Measurements from ENCODE around the gene ACO2.
"Not testable (repeated sequence)": the region's sequence is repeated elsewhere in the genome, so short reads cannot be mapped to it uniquely, and the experiment has no call there.

ACO2 gene

GRCh38 chr22:41468381-41469217 lies at the start of gene ACO2, which contains the start of gene PHF5A:
Gene ACO2 (plus strand): TSS chr22:41469117. CDS start chr22:41469147, 30 bp downstream.
Gene PHF5A (minus strand): TSS chr22:41468692. CDS start chr22:41468653, 39 bp downstream.
- Histone ChIP-seq H3K4me3 (ENCODE audit: low read length) (peak within 1 kb of the TSS; percentile 83), H3K27me3 (ENCODE audit: control insufficient read depth, insufficient read depth, low read length) (no peaks in the 10 kb centered on the region), H3K9me3 (ENCODE audit: control insufficient read depth, low read length) (no peaks in the 10 kb centered on the region), H3K9ac (ENCODE audit: low read length) (peak within 1 kb of the TSS; percentile 94), H3K36me3 (ENCODE audit: control insufficient read depth, insufficient read depth, low read length) (no peaks in the 10 kb centered on the region), H3K4me1 (ENCODE audit: control insufficient read depth, insufficient read depth, low read length) (peaks cover 27% of the 10 kb centered on the region)

- Histone ChIP-seq H3K27me3 (ENCODE audit: control insufficient read depth, insufficient read depth, low read length) (no peaks in the 10 kb centered on the region), H3K9ac (ENCODE audit: low read length) (no peak overlapping the region), H3K36me3 (ENCODE audit: control insufficient read depth, insufficient read depth, low read length) (no peaks in the 10 kb centered on the region), H3K4me3 (ENCODE audit: low read length) (no peak overlapping the region), H3K4me1 (ENCODE audit: control insufficient read depth, insufficient read depth, low read length) (no peaks in the 10 kb centered on the region), H3K9me3 (ENCODE audit: control insufficient read depth, low read length) (no peaks in the 10 kb centered on the region)
Measured at GRCh38 chr22:41425660-41426365, 43.1 kb upstream of the ACO2 start.

- Histone ChIP-seq H3K27me3 (ENCODE audit: control insufficient read depth, insufficient read depth, low read length) (no peaks in the 10 kb centered on the region), H3K4me1 (ENCODE audit: control insufficient read depth, insufficient read depth, low read length) (no peaks in the 10 kb centered on the region), H3K9ac (ENCODE audit: low read length) (no peak overlapping the region), H3K4me3 (ENCODE audit: low read length) (no peak overlapping the region), H3K36me3 (ENCODE audit: control insufficient read depth, insufficient read depth, low read length) (peaks cover 4% of the 10 kb centered on the region), H3K9me3 (ENCODE audit: control insufficient read depth, low read length) (no peaks in the 10 kb centered on the region)
Measured at GRCh38 chr22:41429232-41429950, 39.5 kb upstream of the ACO2 start.

GRCh38 chr22:41429951-41430332 lies 39.0 kb upstream of the ACO2 start:
- Histone ChIP-seq H3K36me3 (ENCODE audit: control insufficient read depth, insufficient read depth, low read length) (peaks cover 4% of the 10 kb centered on the region), H3K27me3 (ENCODE audit: control insufficient read depth, insufficient read depth, low read length) (no peaks in the 10 kb centered on the region), H3K9me3 (ENCODE audit: control insufficient read depth, low read length) (no peaks in the 10 kb centered on the region), H3K4me3 (ENCODE audit: low read length) (no peak overlapping the region), H3K4me1 (ENCODE audit: control insufficient read depth, insufficient read depth, low read length) (no peaks in the 10 kb centered on the region), H3K9ac (ENCODE audit: low read length) (no peak overlapping the region)

GRCh38 chr22:41431656-41432055 lies 37.3 kb upstream of the ACO2 start:
- Histone ChIP-seq H3K36me3 (ENCODE audit: control insufficient read depth, insufficient read depth, low read length) (peaks cover 20% of the 10 kb centered on the region), H3K27me3 (ENCODE audit: control insufficient read depth, insufficient read depth, low read length) (no peaks in the 10 kb centered on the region), H3K9ac (ENCODE audit: low read length) (no peak overlapping the region), H3K9me3 (ENCODE audit: control insufficient read depth, low read length) (no peaks in the 10 kb centered on the region), H3K4me3 (ENCODE audit: low read length) (no peak overlapping the region), H3K4me1 (ENCODE audit: control insufficient read depth, insufficient read depth, low read length) (no peaks in the 10 kb centered on the region)

- not testable (repeated sequence) for H3K4me3 ChIP-seq (ENCODE audit: low read length); H3K9me3 ChIP-seq (ENCODE audit: control insufficient read depth, low read length); H3K9ac ChIP-seq (ENCODE audit: low read length); H3K27me3 ChIP-seq (ENCODE audit: control insufficient read depth, insufficient read depth, low read length); H3K4me1 ChIP-seq (ENCODE audit: control insufficient read depth, insufficient read depth, low read length)
- peaks cover 24% of the 10 kb centered on the region for H3K36me3 ChIP-seq (ENCODE audit: control insufficient read depth, insufficient read depth, low read length)
Measured at GRCh38 chr22:41433480-41433879, 35.4 kb upstream of the ACO2 start.

- not testable (repeated sequence) for H3K4me1 ChIP-seq (ENCODE audit: control insufficient read depth, insufficient read depth, low read length); H3K9ac ChIP-seq (ENCODE audit: low read length); H3K9me3 ChIP-seq (ENCODE audit: control insufficient read depth, low read length); H3K4me3 ChIP-seq (ENCODE audit: low read length); H3K27me3 ChIP-seq (ENCODE audit: control insufficient read depth, insufficient read depth, low read length)
- H3K36me3 ChIP-seq (ENCODE audit: control insufficient read depth, insufficient read depth, low read length): peaks cover 24% of the 10 kb centered on the region
Measured at GRCh38 chr22:41434361-41435003, 34.4 kb upstream of the ACO2 start.

- H3K36me3 ChIP-seq (ENCODE audit: control insufficient read depth, insufficient read depth, low read length): peaks cover 24% of the 10 kb centered on the region
- no peak overlapping the region for H3K4me3 ChIP-seq (ENCODE audit: low read length)
- H3K9ac ChIP-seq (ENCODE audit: low read length): no peak overlapping the region
- H3K4me1 ChIP-seq (ENCODE audit: control insufficient read depth, insufficient read depth, low read length): no peaks in the 10 kb centered on the region
- no peaks in the 10 kb centered on the region for H3K27me3 ChIP-seq (ENCODE audit: control insufficient read depth, insufficient read depth, low read length)
- H3K9me3 ChIP-seq (ENCODE audit: control insufficient read depth, low read length): no peaks in the 10 kb centered on the region
Measured at GRCh38 chr22:41435560-41435959, 33.4 kb upstream of the ACO2 start.

GRCh38 chr22:41436322-41437113 lies 32.4 kb upstream of the ACO2 start:
- Histone ChIP-seq H3K4me3 (ENCODE audit: low read length) (no peak overlapping the region), H3K9ac (ENCODE audit: low read length) (no peak overlapping the region), H3K36me3 (ENCODE audit: control insufficient read depth, insufficient read depth, low read length) (peaks cover 24% of the 10 kb centered on the region), H3K9me3 (ENCODE audit: control insufficient read depth, low read length) (no peaks in the 10 kb centered on the region), H3K4me1 (ENCODE audit: control insufficient read depth, insufficient read depth, low read length) (no peaks in the 10 kb centered on the region), H3K27me3 (ENCODE audit: control insufficient read depth, insufficient read depth, low read length) (no peaks in the 10 kb centered on the region)

- Histone ChIP-seq H3K27me3 (ENCODE audit: control insufficient read depth, insufficient read depth, low read length) (no peaks in the 10 kb centered on the region), H3K9me3 (ENCODE audit: control insufficient read depth, low read length) (no peaks in the 10 kb centered on the region), H3K4me3 (ENCODE audit: low read length) (no peak overlapping the region), H3K36me3 (ENCODE audit: control insufficient read depth, insufficient read depth, low read length) (peaks cover 24% of the 10 kb centered on the region), H3K4me1 (ENCODE audit: control insufficient read depth, insufficient read depth, low read length) (peaks cover 1% of the 10 kb centered on the region), H3K9ac (ENCODE audit: low read length) (no peak overlapping the region)
Measured at GRCh38 chr22:41437198-41437597, 31.7 kb upstream of the ACO2 start.

- not testable (repeated sequence) for H3K4me3 ChIP-seq (ENCODE audit: low read length); H3K27me3 ChIP-seq (ENCODE audit: control insufficient read depth, insufficient read depth, low read length); H3K9me3 ChIP-seq (ENCODE audit: control insufficient read depth, low read length); H3K9ac ChIP-seq (ENCODE audit: low read length)
- peaks cover 15% of the 10 kb centered on the region for H3K36me3 ChIP-seq (ENCODE audit: control insufficient read depth, insufficient read depth, low read length)
- peaks cover 17% of the 10 kb centered on the region for H3K4me1 ChIP-seq (ENCODE audit: control insufficient read depth, insufficient read depth, low read length)
Measured at GRCh38 chr22:41440511-41440910, 28.4 kb upstream of the ACO2 start.
